Measurements from ENCODE around the gene SERPIND1.

Gene SERPIND1

DNA sequence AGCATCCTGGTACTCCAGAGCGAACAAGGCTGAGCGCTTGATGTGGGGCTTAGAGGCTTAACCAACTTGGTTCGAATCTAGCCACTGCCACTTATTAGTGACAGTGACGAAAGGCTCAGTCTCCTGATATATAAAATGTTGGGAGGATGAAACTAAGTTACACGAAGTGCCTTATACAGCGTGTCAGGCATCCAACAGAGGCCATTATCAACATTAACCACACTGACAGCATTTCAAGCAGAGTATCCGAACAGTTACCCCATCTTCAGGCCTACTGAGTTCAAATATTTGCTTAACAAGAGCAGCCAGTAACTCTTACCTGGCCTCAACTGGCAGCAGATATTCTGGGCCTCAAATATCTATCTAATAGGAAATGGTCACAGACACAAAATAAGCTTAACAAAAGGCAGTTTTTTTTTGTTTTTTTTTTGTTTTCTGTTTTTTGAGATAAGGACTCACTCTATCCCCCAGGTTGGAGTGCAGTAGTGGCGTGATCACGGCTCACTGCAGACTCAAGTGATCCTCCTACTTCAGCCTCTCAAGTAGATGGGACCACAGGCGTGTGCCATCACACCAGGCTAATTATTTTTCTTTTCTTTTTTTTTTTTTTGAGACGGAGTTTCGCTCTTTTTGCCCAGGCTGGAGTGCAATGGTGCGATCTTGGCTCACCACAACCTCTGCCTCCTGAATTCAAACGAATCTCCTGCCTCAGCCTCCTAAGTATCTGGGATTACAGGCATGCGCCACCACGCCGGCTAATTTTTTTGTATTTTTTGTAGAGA, 2.9 kb downstream of the SERPIND1 start:
- DNase-seq, result no peak

DNA sequence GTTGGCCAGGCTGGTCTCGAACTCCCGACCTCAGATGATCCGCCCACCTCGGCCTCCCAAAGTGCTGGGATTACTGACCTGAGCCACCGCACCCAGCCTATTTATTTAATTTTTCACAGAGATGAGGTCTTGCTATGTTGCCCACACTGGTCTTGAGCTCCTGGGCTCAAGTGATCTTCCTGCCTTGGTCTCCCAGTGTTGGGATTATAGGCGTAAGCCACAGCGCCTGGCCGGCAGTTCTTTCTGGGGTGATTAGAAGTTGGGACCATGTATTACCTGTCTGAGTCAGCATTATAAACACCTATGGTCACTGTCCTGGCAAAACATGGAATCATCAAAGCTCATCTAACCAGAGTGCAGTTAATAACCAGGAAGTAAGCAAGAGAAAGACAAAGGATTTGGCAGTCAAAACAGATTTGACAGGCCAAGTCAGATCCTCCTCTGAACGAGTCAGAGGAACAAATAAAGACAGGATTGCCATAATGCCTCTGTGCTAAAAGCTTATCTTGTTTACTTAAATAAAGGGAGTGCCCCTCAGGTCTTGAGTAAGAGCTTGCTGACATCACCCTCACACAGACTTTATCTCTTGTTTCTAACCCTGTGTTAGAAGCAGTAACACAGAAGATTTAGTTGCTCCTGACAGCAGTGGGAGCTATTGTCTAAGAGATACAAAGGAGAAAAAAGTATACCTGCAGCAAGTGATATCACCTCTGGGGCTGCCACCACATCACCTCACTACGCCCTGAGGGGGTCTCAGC, 3.7 kb downstream of the SERPIND1 start:
- no peak for DNase-seq

DNA sequence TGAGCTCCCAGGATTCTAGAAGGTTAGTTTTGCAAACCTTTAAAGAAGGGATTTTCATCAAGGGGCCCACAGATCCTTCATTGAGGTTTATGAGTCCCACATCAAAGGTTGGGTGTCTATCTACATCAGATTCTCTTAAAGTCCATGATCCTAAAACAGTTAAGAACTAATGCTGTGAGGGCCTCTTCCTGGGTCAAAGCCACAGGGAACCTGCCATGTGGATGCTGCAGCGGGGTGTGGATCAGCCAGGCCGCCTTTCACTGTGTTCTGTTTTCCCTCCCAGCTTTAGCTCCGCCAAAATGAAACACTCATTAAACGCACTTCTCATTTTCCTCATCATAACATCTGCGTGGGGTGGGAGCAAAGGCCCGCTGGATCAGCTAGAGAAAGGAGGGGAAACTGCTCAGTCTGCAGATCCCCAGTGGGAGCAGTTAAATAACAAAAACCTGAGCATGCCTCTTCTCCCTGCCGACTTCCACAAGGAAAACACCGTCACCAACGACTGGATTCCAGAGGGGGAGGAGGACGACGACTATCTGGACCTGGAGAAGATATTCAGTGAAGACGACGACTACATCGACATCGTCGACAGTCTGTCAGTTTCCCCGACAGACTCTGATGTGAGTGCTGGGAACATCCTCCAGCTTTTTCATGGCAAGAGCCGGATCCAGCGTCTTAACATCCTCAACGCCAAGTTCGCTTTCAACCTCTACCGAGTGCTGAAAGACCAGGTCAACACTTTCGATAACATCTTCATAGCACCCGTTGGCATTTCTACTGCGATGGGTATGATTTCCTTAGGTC, 5.3 kb downstream of the SERPIND1 start:
- DNase-seq, result no peak

DNA sequence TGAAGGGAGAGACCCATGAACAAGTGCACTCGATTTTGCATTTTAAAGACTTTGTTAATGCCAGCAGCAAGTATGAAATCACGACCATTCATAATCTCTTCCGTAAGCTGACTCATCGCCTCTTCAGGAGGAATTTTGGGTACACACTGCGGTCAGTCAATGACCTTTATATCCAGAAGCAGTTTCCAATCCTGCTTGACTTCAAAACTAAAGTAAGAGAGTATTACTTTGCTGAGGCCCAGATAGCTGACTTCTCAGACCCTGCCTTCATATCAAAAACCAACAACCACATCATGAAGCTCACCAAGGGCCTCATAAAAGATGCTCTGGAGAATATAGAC, 5.9 kb downstream of the SERPIND1 start:
- DNase-seq, result no peak

DNA sequence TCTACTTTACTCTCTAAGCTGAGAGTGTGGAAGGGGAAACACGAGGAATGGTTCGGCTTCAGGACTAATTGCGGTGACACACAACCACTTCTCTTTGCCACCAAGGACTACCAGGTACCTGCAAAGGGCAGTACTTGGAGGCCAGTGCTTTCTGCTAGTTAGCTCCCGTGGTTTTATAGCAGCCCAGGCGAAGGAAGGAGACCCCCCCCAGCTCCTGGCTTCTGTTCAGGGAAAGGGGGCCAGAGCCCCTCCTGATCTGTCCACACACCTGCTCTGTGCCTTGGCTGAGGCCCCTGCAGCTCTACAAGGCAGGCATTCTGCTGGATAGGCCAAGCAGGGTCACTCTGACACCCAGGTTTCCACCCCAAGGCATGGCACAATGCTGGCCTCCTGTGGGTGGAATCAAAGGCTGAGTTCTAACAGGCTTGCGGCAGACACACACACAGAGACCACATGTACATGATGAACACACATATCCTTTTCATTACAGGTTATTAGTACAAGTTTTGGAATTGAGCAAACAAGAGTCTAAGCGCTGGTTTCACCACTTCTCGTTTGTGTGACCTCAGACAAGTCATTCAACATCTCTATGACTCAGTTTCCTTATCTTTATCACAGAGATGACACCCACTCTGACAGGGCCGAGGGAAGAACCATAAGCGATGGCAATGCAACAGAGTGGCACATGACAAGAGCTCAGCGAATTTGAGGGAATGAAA, 7.5 kb downstream of the SERPIND1 start:
- no peak for DNase-seq

DNA sequence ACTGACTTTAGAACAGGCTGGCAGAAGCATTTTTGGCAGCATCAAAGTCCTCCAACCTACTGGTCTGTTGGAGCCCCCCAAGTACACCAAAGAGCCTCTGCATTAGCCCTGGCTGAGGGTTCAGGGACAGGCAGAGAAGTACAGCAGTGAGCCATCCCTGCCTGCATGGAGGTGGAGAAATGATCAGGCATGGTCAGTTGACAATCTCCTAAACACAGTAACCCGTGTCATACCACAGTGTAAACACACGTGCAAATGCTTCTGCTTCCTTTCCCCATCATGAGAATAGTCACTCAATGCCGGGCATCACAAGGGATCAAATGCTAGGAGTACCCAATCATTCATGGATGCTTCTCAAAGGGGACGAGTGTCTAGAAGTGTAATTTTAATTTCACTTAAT, 8.2 kb downstream of the SERPIND1 start:
- no peak for DNase-seq

DNA sequence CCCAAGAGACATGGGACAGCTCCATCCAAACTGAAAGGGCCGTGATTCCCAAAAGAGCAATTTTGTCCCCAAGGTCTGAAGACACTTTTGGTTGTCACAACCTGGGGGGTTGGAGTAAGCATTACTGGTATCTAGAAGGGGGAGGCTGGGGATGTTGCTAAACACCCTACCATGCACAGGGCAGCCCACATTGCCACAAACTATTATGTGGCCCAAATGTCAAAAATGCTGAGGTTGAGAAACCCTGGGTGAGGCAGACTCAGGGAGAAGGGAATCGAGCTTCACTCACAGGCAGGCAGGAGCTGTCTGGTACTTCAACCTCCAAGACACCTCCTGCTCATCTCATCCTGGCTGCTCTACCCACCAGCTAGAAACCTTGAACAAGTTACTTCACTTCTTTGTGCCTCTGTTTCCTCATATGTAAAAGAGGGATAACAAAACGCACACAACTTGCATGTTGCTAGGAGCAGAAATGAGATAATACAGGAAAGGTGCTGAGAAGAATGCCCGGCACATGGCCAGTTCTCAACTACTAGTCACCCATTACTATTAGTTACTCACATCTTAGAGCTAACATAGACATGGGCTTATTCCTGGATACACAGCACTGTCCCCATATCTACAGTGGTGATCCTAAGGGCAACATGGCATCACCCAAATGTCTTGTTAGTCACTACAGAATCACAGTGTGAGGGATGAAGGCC, 8.8 kb downstream of the SERPIND1 start:
- no peak for DNase-seq

DNA sequence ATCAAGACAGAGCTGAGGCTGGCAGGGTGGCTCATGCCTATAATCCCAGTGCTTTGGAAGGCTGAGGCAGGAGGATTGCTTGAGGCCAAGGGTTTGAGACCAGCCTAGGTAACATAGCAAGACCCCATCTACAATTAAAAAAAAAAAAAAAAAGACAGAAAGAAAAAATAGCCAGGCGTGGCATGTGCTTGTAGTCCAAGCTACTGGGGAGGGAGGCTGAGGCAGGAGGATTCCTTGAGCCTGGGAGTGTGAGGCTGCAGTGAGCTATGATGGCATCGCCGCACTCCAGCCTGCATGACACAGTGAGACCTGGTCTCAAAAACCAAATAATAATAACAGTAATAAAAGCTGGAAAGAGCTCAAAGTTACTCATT, 9.4 kb downstream of the SERPIND1 start:
- no peak for DNase-seq

DNA sequence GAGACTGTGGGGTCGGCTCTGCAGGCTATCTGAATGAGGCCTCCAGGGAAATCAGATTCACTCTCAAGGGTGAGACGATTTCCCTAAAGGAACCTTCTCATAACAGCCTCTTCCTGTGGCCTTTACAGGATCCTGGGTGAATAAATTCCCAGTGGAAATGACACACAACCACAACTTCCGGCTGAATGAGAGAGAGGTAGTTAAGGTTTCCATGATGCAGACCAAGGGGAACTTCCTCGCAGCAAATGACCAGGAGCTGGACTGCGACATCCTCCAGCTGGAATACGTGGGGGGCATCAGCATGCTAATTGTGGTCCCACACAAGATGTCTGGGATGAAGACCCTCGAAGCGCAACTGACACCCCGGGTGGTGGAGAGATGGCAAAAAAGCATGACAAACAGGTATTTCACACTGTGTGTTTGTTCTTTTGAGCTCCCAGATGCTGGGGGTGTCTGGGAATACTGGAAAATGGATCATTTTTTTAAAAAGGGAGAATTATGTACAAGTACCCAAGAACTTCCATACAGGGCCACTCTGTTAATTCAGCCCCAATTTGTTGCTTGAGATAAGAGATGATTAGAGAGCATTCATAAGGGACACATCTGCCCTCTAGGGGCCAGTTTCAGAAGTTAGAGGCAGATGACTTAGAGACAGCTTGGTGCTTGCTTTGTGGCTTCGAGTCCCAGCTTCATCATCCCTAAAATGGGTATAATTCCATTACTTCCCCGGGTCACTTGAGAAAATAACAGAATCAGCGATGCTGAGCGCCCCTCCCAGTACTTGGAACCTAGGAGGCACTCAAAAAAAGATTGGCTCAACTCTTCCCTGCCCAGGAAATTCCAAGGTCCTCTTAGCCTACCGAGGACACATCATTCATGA, 10.2 kb downstream of the SERPIND1 start:
- DNase-seq, result no peak

DNA sequence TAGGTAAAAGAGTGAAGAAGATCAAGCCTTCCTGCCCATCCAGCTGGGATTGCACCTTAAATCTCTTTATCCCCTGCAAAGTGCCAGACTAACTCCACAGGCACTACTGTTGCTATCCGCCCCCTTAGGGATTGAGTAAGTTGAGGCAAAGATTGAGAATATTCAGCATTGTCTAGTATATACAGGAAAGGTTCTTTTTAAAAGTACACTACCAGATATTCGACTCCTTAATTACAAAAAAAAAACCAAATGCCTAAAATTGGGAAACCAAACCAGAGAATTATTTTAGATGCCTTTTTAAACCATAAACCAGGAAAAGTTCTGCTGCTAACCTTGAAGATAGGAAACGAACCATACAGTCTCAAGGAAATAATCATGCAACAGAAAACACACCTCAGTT, 11.5 kb downstream of the SERPIND1 start:
- DNase-seq, result no peak

DNA sequence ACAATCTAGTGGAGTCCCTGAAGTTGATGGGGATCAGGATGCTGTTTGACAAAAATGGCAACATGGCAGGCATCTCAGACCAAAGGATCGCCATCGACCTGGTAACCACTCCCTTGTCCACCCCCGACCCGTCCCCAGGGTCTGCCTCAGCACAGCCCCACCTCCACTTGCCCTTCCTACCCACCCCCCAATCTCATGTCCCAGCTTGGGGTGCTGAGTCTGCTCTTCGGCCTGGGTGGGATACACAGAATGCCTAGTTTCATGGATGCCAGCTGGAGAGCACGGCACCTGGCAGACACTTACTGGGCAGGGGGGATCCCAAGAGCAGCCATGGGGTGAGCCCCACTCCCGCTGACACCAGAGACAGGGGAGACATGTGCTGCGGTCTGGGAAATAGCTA, 12.1 kb downstream of the SERPIND1 start:
- DNase-seq, result no peak

DNA sequence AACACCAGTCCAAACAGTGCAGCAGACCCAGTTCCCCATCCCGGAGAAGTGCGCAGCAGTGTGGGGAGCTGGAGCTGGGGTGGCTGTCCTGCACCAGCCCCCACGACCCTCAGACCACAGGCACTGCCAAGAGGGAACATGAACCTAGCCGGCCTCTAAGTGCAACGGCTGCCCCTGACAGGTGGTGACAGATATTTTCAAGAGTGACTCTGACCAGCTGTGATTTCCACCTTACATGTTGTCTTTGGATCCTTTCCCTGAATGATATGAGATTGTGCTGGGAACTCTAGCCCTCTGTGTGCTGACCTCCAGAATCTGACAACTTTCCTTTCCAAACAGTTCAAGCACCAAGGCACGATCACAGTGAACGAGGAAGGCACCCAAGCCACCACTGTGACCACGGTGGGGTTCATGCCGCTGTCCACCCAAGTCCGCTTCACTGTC, 12.6 kb downstream of the SERPIND1 start:
- no peak for DNase-seq

DNA sequence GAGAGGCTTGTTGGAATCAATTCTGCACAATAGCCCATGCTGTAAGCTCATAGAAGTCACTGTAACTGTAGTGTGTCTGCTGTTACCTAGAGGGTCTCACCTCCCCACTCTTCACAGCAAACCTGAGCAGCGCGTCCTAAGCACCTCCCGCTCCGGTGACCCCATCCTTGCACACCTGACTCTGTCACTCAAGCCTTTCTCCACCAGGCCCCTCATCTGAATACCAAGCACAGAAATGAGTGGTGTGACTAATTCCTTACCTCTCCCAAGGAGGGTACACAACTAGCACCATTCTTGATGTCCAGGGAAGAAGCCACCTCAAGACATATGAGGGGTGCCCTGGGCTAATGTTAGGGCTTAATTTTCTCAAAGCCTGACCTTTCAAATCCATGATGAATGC, 13.3 kb downstream of the SERPIND1 start:
- DNase-seq, result no peak

DNA sequence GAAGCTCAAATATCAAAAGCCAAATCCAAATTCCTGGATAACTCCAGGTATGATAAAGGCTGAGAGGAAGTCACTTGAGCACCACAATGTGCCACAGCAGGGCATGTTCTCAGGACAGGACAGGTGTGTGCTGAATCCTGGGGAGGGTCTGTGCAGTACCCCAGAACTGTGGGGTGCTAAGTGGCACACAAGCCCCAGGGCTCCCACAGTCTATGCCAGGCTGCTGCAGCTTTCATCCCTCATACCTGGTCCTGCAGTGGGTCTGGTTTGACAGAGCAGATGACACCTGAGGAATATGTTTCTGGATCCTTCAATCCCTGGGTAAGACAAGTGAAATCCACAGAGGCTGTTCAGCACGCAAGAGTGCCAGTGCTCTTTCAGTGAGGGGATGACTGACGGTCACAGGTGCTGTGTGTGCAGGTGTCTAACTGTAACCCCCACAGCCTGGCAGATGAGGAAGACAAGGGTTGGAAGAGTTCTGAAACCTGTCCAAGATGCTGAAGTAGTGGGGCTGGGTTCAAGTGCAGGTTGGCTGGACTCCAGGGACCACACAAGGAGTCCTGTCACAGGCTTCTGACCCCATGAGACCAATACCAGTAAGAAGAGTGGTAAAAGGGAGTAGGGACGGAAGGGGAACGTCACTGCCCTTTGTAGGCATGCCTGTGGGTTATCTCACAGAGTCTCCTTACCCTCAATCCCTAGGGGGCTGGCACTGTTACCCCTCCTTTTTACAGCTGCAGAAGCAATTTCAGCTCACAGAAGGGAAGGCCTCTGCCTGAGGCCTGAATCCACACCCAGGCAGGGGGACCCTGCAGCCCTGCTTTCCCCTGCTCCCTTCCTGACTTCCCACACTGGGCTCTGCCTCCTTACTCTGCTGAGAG, 14.1 kb downstream of the SERPIND1 start:
- DNase-seq, result no peak

DNA sequence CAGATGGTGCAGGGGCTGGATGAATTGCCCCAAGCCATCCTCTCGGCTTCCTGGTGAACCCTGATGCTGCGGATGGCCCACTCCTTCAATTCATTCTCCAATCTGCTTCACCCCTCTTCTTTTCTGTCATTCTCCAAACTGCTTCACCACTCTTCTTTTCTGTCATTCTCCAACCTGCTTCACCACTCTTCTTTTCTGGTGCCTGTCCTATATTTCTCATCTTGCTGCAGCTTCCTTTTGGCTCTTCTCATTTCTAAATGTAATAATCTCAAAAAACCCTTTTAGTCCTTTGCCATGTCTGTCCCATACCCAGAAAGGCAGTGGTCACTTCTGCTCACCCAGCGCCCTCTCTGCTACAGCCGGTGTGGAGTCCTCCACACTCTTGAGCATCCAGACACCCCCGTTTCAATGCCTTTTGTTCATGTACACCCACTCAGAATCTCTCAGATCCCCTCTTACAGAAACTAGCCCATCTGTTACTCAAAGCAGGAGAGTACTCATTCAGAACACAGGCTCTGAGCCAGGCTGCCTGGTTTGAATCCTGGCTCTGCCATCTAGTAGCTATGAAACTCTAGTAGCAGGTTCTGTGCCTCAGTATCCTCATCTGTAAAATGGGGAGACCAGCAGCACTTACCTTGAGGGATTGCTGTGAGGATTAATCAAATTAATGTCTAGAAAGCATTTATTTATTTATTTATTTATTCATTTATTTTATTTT, 14.9 kb downstream of the SERPIND1 start:
- no peak for DNase-seq

DNA sequence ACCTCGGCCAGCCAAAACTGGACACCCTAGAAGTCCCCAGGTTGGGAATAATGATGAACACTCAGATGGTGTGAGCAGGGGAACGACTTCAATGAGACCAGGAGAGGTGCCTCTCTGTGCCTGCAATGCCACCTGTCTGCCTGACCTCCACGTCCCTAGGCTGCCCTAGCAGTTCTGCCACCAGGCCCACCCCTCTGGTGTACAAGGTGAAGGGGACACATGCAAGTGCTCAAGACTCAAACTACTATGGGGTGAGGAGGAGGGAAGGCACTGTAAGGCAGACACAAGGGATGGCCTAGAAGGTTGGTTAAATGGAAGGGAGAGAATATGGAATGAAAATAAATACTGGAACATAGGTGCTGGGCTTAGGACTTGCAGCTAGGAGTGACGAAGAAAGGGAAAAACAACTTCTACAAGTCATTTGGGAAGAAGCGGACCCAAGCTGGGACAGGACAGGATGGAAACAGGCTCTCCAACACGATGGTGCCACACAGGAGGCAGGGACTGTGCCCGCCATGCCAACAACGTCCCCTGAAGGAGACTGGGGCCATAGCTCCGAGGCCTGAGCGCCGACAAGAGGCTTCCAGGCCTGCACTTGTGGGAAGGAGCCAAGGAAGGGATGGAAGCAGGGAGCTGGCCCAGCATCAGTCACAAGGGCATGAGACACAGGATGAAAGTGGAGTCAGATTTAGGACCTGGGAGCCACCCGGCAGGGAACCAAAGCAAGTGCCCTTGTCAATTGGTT, 18.5 kb downstream of the SERPIND1 start:
- DNase-seq, result no peak

DNA sequence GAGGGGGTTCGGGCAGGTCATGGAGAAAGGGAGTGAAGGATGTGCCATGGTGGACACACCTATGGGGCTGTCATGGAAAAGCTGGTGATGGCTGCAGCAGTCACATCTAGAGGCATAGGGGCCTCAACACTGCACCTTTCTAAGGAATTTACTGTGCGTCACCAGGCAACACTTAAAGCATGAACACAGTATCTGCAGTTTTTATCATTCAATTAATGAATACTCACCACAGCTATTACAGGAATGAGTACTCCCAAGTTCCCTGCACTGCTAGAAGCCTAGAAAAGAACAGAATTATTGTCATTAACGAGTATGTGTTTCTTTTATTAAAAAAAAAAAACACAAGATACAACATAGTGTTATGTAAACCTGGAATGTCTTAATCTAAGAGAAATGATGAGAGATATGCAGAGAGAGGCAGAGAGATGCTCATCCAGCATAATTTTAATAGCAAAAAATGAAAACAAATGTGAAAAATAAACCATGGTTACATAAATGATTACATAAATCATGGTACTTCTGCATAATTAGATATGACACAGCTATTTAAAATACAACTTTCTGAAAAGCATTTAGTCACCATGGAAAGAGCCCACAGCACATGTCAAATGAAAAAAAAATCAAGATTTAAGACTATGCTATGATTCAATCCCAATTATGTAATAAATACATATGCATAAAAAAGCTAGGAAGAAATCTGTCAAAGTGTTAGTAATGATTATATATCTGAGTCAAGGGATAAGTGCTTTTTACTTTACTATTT, 19.2 kb downstream of the SERPIND1 start:
- DNase-seq, result no peak

All from activated T-cell treated with anti-CD3 and anti-CD28 coated beads, Interleukin-2, amount 50 U/mL, for 1 hour (primary cell).